Putamen (tissue), 1 donor: ENCODE measurements around the gene TMEM62.

ENCODE experiments used
- DNase-seq: peaks from one replicate; pipeline ENCODE4 v3.0.0-alpha.2; 2016; ENCODE audit warnings: low spot score

TMEM62 gene

DNA sequence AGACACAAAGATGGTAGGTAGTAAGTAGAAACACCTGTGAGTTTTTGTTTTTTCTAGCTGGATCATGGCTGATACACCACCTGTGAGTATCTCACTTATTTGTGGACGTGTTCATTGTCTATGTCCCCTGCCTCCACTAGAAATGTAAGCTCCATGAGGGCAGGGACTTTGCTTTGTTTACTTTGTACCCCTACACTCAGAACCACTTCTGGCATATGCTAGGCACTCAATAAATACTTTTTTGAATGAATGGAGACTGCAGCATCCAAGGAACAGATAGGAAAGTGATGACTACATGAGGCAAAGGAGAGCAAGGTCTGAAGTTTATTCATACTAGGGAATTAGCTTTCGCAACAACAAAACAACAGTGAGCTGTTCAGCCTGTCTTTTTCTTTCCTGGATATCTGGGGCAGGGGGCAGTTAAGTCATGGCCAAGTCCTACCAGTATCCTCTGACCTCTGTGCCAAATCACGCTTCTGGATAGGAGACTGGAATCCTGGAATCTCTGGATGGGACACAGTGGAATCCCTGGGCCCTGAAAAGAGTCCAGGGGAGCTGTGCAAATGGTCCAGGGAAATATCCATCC is 99.0 kb downstream of the TMEM62 start:
- DNase-seq, result no peak
